ENCODE measurements around the gene PNPLA1.

DNA sequence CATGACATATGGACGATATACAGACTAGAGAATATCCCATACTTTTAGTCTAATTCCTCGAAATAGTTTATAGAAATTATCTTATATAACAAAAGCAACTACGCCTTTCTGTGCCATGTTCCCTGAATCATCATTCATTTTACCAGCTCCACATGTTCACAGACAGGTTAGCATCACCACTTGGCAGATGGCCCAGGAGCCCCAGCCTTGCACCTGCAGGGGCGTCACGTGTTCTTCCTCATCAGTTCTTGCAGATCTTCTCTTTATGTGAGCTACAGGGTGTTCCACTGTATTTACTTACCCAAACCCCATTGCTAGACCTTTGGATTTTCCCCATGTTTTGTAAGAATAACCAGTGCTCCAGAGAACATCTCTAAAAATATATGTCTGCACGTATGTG lies 79.4 kb downstream of the PNPLA1 start:
- TF ChIP-seq, protein P1, sequence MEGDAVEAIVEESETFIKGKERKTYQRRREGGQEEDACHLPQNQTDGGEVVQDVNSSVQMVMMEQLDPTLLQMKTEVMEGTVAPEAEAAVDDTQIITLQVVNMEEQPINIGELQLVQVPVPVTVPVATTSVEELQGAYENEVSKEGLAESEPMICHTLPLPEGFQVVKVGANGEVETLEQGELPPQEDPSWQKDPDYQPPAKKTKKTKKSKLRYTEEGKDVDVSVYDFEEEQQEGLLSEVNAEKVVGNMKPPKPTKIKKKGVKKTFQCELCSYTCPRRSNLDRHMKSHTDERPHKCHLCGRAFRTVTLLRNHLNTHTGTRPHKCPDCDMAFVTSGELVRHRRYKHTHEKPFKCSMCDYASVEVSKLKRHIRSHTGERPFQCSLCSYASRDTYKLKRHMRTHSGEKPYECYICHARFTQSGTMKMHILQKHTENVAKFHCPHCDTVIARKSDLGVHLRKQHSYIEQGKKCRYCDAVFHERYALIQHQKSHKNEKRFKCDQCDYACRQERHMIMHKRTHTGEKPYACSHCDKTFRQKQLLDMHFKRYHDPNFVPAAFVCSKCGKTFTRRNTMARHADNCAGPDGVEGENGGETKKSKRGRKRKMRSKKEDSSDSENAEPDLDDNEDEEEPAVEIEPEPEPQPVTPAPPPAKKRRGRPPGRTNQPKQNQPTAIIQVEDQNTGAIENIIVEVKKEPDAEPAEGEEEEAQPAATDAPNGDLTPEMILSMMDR (IDR thresholded peaks at IDR 0.05 in 4 of 5, conservative IDR thresholded peaks at IDR 0.05 in 1 of 5) = no peak
- no peak for TF ChIP-seq POLR2A (IDR thresholded peaks at IDR 0.05)

Measured in gastrocnemius medialis (tissue), 4 donors.